Gastroesophageal sphincter (tissue), 4 donors: ENCODE data around the gene ITPK1. TPM values are rescaled to one million over a fixed set of nuclear protein-coding genes. Genes with fewer than 3 reads are reported as not detected.
A peak's percentile ranks its signal among the peaks of the same experiment; 100 is the strongest.

Source experiments
- ATAC-seq: fragments of 150-250 bp; one replicate; pipeline ENCODE4 v1.9.1; 2016; ENCODE audit warnings: mild to moderate bottlenecking, moderate library complexity
- H3K27ac ChIP-seq, 4 donors: fragments of 200-600 bp; sonication (generic) in 3 of 4; 1 replicate in 3 of 4; 2 replicates in 1 of 4; pipeline ENCODE4 v1.5.1; 2016 to 2019
- H3K27me3 ChIP-seq: fragments of 200-600 bp; sonication (generic); one replicate; pipeline ENCODE4 v1.5.1; 2019
- H3K36me3 ChIP-seq, 2 donors: fragments of 200-600 bp; sonication (generic); one replicate each; pipeline ENCODE4 v1.5.1; 2019; ENCODE audit warnings: control low read depth in 1 of 2
- H3K4me1 ChIP-seq, 3 donors: fragments of 200-600 bp; sonication (generic); 1 replicate in 2 of 3; 2 replicates in 1 of 3; pipeline ENCODE4 v1.5.1; 2016 to 2019; ENCODE audit warnings: control low read depth in 2 of 3
- H3K4me3 ChIP-seq, 2 donors: fragments of 200-600 bp; sonication (generic); one replicate each; pipeline ENCODE4 v1.5.1; 2019; ENCODE audit warnings: mild to moderate bottlenecking in 1 of 2, moderate library complexity in 1 of 2
- H3K9me3 ChIP-seq, 3 donors: fragments of 200-600 bp; sonication (generic); one replicate each; pipeline ENCODE4 v1.5.1; 2017 to 2019; ENCODE audit warnings: control low read depth in 2 of 3
- EP300 ChIP-seq: sonication (generic); formaldehyde crosslinking; IDR thresholded peaks from one replicate; pipeline ENCODE4 v1.6.1; 2017; ENCODE audit warnings: antibody characterized with exemption, mild to moderate bottlenecking
- POLR2A ChIP-seq, 2 donors: fragments of 450-650 bp; IDR thresholded peaks; one replicate each; pipeline ENCODE4 v1.6.1; 2017; ENCODE audit warnings: antibody characterized with exemption in 2 of 2, mild to moderate bottlenecking in 2 of 2, moderate library complexity in 1 of 2
- POLR2AphosphoS5 ChIP-seq: sonication (generic); formaldehyde crosslinking; IDR thresholded peaks from one replicate; pipeline ENCODE4 v1.6.1; 2017; ENCODE audit warnings: antibody characterized with exemption
- WGBS, 2 donors: methylation state at CpG; one replicate each; pipeline ENCODE4 v1.1.5; 2018; ENCODE audit warnings: low coverage in 1 of 2; 5-methylcytosine and 5-hydroxymethylcytosine counted together
- total RNA-seq, 4 donors: library from RNA; depleted of rRNA; stranded (reverse); fragments of >200 nt; gene quantifications; one replicate each; pipeline ENCODE4 v1.1.0, GENCODE V29; 2016
- TF ChIP-seq, protein P1 (sequence below), 4 experiments: fragments of 200-600 bp in 2 of 4; fragments of 450-650 bp in 2 of 4; sonication (generic) in 1 of 4; IDR thresholded peaks; one replicate each; pipeline ENCODE4 v1.5.1; 2017 to 2019; ENCODE audit warnings: antibody characterized with exemption in 4 of 4, mild to moderate bottlenecking in 2 of 4, moderate library complexity in 2 of 4

ITPK1 gene
- total RNA-seq, 4 donors from 2014 or later: 68.8 to 201 (median 134) TPM

DNA sequence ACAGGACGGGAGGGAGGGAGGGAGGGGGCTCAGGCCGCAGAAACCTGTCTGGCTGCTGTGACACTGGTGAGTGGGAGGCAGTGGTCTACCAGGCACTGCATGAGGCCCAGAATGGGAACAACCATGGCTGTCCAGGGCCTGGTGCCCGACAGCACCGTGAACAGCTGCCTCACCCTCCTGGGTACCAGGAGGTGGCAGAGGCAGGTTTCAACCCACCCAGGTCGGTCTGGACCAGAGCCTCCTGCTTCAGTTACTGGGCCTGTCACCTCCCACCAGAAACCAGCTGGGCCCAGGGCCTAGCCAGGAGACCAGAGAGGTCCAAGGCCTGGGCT lies 80.2 kb downstream of the ITPK1 start:
- no peaks in the 10 kb centered on the region for H3K36me3 ChIP-seq
- WGBS, 2 donors: 60% methylated on average over 1 of the region's 5 CpGs; no CpG with 5 or more reads in 1 of the 2 donors
- no peaks in the 10 kb centered on the region for H3K27me3 ChIP-seq
- H3K4me1 ChIP-seq: peaks cover 6 to 100% (median 81%) of the 10 kb centered on the region in 3 donors
- H3K27ac ChIP-seq: peak overlapping the region; percentile 72 to 95 (median 90)
- ATAC-seq: no peak
- TF ChIP-seq POLR2A (IDR thresholded peaks at IDR 0.05) (no peak), POLR2AphosphoS5 (no peak), EP300 (no peak)
- TF ChIP-seq, protein P1, sequence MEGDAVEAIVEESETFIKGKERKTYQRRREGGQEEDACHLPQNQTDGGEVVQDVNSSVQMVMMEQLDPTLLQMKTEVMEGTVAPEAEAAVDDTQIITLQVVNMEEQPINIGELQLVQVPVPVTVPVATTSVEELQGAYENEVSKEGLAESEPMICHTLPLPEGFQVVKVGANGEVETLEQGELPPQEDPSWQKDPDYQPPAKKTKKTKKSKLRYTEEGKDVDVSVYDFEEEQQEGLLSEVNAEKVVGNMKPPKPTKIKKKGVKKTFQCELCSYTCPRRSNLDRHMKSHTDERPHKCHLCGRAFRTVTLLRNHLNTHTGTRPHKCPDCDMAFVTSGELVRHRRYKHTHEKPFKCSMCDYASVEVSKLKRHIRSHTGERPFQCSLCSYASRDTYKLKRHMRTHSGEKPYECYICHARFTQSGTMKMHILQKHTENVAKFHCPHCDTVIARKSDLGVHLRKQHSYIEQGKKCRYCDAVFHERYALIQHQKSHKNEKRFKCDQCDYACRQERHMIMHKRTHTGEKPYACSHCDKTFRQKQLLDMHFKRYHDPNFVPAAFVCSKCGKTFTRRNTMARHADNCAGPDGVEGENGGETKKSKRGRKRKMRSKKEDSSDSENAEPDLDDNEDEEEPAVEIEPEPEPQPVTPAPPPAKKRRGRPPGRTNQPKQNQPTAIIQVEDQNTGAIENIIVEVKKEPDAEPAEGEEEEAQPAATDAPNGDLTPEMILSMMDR (IDR thresholded peaks at IDR 0.05): no peak
- H3K9me3 ChIP-seq: no peaks in the 10 kb centered on the region
- H3K4me3 ChIP-seq: no peak overlapping the region

DNA sequence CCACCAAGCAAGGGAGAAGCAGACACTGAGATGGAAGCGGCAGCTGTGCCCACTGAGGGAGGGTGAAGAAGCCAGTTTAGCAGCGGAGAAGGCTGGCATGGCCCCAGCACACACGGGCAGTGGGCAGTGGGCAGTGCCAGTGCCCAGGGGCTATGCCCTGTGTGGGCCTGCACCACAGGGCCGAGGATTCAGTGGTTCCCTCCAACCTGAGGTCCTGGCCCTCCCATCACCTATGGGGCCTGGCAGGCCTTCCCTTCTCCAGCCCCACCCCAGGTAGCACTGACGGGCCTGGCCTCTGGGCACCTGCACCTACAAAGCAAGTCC lies 81.1 kb downstream of the ITPK1 start:
- 100% methylated on average over 1 of the region's 5 CpGs; no CpG with 5 or more reads in 1 of the 2 donors for WGBS, 2 donors
- Histone ChIP-seq H3K36me3 (no peaks in the 10 kb centered on the region), H3K27ac (peak overlapping the region in 3 of 4 donors; percentile 89 to 95 (median 90)), H3K9me3 (no peaks in the 10 kb centered on the region), H3K27me3 (no peaks in the 10 kb centered on the region), H3K4me1 (peaks cover 6 to 100% (median 77%) of the 10 kb centered on the region in 3 donors), H3K4me3 (no peak overlapping the region)
- TF ChIP-seq, protein P1 (IDR thresholded peaks at IDR 0.05): no peak
- no peak for TF ChIP-seq POLR2A (IDR thresholded peaks at IDR 0.05)
- TF ChIP-seq POLR2AphosphoS5: no peak
- TF ChIP-seq EP300: no peak
- ATAC-seq: no peak

DNA sequence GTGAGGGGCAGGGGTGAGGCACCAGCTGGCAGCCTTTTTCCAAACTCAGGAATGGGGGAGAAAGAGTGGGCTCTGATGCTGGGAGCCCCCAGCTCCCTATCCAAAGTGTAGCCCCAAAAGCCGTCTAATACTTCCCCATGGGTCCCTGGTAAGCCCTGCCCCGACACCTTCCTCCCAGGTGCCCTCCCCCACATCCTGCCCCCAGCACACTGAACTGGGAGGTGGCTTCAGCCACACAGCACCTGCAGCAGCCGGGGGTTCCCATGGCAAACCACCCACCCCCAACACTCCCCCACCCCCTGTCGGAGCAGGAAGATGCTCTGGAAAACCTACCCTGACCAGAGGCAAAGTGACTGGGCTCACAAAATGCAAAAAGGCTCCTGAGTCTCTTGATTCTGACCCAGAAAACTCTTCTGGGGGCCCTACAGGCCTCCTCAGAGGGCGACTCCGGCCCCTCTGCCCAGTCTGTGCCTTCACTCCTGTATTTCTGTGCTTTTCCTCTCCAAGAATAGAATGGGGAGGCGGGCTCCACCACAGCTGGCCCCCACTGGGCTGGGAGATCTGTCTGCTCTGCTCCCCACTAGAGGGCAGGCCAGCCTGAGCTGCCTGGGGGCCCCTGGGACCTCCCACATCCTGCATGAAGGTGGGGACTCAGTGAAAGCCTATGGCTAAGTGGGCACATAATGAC lies 81.6 kb downstream of the ITPK1 start:
- H3K4me1 ChIP-seq: peaks cover 6 to 100% (median 78%) of the 10 kb centered on the region in 3 donors
- no peak for ATAC-seq
- TF ChIP-seq, protein P1 (IDR thresholded peaks at IDR 0.05): peak in 3 of 4 experiments; percentile 23 to 57 (median 29)
- no peak for TF ChIP-seq EP300

DNA sequence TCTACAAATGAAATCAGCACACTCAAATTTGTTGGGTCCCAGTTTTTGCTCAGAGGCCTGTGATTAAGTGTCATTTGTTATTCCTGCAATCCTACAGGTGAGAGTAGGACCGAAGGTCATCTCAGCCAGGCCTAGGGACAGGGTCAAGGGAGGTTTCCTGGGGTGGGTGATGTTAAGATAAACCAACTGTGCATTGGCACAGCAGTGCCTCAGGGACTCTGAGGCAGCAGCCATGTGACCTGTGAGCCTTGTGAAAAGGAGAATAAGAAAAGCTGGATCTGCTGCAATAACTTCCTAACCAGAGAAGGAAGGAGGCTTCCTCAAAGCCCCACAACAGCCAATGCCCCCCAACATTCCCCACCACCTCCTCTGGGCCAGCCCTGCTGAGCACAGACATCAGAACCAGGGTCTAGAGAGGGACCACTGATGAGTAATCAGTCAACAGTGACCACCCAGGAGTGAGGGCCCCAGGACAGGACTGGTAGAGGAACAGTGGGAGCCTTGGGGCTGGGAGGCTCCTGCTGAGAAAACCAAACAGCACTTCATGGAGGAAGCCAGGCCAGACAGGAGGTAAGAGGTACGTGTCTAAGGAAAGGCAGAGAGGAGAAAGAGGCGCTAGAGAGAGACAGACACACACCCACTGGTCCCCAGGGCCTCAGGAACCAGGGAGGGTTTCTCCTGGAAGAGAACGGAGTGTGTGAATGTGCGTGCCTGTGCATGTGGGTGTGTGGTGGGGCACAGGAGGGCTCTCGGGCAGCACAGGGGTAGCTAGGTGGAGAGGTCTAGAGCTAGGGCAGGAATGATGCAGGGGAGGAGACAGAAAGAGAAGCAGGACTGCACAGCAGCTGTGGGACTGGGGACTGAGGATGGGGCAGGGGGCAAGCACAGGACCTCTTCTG lies 82.4 kb downstream of the ITPK1 start:
- Histone ChIP-seq H3K27me3 (no peaks in the 10 kb centered on the region), H3K9me3 (no peaks in the 10 kb centered on the region), H3K27ac (peak overlapping the region in 3 of 4 donors; percentile 89 to 95 (median 90)), H3K4me3 (no peak overlapping the region), H3K36me3 (no peaks in the 10 kb centered on the region), H3K4me1 (peaks cover 6 to 100% (median 72%) of the 10 kb centered on the region in 3 donors)
- no peak for ATAC-seq
- TF ChIP-seq, protein P1 (IDR thresholded peaks at IDR 0.05): no peak
- TF ChIP-seq EP300: no peak
- TF ChIP-seq POLR2AphosphoS5: no peak
- TF ChIP-seq POLR2A (IDR thresholded peaks at IDR 0.05): no peak
- 57 to 86% methylated on average over 5 to 6 of the region's 6 CpGs for WGBS, 2 donors

More for the DNA sequence above, 81.6 kb downstream of the ITPK1 start:
- H3K27ac ChIP-seq: peak overlapping the region in 3 of 4 donors; percentile 89 to 95 (median 90)
- no peaks in the 10 kb centered on the region for H3K27me3 ChIP-seq
- no peaks in the 10 kb centered on the region for H3K9me3 ChIP-seq
- 67 to 83% methylated on average over 1 of the region's 7 CpGs for WGBS, 2 donors
- no peak overlapping the region for H3K4me3 ChIP-seq
- H3K36me3 ChIP-seq: no peaks in the 10 kb centered on the region
